GM23338 (cell line): ENCODE measurements around the gene DYTN.

Experiments
- CREB1 ChIP-seq: fragments of 250-450 bp; sonication (Bioruptor Pico); IDR thresholded peaks from 2 replicates; pipeline ENCODE4 v1.5.0; 2020; ENCODE audit warnings: low read depth, mild to moderate bottlenecking, moderate library complexity
- CTCF ChIP-seq, 2 experiments: fragments of 200-600 bp in 1 of 2; sonication (generic) in 1 of 2; conservative IDR thresholded peaks; 2 replicates each; pipeline versions ENCODE4 v1.5.1 to v1.6.1; 2016 to 2017; ENCODE audit warnings: antibody characterized with exemption in 2 of 2, low read depth in 2 of 2, mild to moderate bottlenecking in 2 of 2, moderate library complexity in 1 of 2
- POLR2AphosphoS5 ChIP-seq: IDR thresholded peaks from 2 replicates; pipeline ENCODE4 v1.6.1; 2016; ENCODE audit warnings: antibody characterized with exemption, low read depth
- REST ChIP-seq: IDR thresholded peaks from one replicate; pipeline ENCODE4 v1.6.1; 2018; ENCODE audit warnings: antibody characterized with exemption; ENCODE audit not compliant: unreplicated experiment

GRCh38 chr2:206696910-206697309, 21.3 kb downstream of the DYTN start:
- TF ChIP-seq CTCF (conservative IDR thresholded peaks at IDR 0.05; ENCODE audit: low read depth in 2 of 2) (no peak), POLR2AphosphoS5 (no peak), REST (no peak), CREB1 (CRISPR knock-in tag) (no peak)
